Measurements from ENCODE around the gene SPDYE6.
"Not testable (repeated sequence)": the region's sequence is repeated elsewhere in the genome, so short reads cannot be mapped to it uniquely, and the experiment has no call there.

The SPDYE6 gene

DNA sequence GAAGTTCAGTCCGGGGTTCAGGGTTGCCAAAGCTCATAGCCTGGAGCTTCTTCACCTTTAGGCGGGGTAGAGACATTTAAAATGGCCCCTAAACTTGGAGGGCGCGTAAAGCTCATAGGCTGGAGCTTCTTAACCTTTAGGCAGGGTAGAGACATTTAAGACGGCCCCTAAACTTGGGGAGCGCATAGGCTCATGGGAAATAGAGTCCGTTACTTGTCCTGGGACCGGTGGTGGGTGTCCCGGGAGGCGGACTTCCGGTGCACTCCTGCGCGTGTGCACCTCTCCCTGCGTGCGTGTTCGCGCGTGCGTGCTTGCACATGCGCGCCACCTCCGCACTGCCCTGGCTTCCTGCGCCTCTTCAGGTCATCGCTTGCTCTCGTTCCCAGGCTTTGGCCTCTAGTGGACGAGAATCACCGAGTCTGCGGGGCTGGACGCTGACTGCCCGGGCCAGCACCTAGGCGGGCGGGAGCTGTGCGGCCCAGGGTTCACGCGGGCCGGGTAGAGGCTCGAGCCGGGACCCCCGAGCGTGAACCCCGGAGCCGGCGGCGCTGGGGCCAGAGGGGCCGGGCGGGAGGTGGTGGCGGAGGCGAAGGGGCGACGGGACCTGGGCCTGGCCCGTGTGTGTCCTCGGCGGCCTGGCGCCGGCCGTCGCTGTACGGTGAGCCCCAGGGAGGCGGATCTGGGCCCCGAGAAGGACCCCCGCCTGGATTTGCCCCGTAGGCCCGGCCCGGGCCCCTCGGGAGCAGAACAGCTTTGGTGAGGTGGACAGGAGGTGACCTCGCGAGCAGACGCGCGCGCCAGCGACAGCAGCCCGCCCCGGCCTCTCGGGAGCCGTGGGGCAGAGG is 7.5 kb upstream of the SPDYE6 start:
- FAIRE-seq: peak; percentile 13

GRCh38 chr7:102346983-102347382 is 9.3 kb downstream of the SPDYE6 start:
- not testable (repeated sequence) for FAIRE-seq

DNA sequence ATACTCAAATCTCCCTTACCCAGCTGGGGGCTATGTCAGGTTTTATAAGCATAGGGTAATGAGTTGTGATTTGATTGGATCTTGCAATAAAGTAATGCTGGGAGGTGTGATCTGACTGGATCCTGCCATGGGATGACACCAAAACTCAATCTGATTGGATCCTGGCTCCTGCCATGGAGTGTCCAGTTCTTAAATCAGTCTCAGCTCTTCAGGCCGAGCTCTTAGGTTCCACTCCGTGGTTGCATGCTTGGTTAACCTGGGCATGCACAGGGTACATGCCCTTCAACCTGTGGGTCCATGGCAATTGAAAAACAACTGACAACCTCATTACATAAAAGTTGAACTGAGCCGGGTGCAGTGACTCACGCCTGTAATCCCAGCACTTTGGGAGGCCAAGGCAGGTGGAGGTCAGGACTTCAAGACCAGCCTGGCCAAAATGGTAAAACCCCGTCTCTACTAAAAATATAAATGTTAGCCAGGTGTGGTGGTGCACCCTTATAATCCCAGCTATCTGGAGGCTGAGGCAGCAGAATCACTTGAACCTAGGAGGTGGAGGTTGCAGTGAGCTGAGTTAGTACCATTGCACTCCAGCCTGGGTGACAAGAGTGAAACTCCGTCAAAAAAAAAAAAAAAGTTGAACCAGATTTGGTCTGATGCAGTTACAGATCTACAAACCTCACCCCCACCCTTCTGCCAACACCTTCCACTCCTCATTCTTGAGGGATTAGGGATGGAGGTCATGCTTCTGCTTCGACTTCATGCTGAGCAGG is 15.5 kb downstream of the SPDYE6 start:
- FAIRE-seq: not testable (repeated sequence)

DNA sequence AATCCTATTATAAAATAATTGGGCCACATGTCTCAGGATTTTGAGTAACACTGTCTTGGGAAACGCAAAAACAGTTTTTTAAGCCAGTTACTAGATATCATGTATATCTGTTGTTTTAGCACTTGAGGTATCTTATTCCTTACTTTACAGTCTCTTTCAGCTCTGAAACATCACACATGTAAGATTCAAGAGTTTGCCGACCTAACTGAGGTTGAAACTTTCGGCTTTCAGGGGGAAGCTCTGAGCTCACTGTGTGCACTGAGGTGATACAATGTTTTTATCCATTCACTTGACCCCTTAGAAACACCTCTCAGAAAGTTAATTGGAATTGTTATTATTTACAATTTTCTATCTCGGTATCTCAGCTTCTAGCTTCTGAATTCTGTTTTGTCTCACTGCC is 18.8 kb downstream of the SPDYE6 start:
- not testable (repeated sequence) for FAIRE-seq

DNA sequence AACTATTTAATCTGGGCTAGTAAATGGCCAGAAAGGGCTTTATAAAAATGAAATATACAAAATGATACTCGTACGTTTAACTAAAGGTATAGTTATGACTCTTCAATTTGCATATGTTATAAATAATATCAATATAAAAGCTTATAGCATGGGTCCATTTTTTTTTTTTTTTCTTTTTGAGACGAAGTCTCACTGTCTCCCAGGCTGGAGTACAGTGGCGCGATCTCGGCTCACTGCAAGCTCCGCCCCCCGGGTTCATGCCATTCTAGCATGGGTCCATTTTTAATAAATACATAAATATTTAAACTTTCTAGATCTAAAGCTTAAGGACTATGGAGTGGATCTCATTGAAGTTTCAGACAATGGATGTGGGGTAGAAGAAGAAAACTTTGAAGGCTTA is 19.2 kb downstream of the SPDYE6 start:
- not testable (repeated sequence) for FAIRE-seq

GRCh38 chr7:102335574-102335973 is 20.7 kb downstream of the SPDYE6 start:
- FAIRE-seq: not testable (repeated sequence)

DNA sequence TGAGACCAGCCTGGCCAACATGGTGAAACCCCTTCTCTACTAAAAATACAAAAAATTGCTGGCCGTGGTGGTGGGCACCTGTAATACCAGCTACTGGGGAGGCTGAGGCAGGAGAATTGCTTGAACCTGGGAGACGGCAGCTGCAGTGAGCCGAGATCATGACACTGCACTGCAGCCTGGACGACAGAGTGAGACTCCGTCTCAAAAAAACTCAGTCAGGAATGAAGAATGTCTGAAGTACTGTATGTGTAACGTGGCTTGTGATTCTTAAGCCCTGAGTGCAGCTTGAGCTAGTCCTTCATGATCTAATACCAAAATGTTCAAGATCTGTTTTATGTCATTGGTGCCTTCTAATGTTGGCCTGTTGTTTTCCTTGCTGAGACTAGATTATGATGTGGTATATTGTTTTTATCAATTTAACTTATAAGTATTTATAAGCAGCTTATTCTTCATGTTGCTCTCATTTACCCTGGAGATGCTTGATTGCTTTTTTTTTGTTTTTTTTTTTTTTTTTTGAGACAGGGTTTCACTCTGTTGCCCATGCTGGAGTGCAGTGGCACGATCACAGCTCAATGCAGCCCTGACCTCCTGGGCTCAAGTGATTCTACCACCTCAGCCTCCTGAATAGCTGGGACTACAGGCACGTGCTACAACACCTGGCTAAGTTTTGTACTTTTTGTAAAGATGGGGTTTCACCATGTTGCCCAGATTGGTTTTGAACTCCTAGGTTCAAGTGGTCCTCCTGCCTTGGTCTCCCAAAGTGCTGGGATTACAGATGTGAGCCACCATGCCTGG is 25.4 kb downstream of the SPDYE6 start:
- FAIRE-seq: not testable (repeated sequence)

DNA sequence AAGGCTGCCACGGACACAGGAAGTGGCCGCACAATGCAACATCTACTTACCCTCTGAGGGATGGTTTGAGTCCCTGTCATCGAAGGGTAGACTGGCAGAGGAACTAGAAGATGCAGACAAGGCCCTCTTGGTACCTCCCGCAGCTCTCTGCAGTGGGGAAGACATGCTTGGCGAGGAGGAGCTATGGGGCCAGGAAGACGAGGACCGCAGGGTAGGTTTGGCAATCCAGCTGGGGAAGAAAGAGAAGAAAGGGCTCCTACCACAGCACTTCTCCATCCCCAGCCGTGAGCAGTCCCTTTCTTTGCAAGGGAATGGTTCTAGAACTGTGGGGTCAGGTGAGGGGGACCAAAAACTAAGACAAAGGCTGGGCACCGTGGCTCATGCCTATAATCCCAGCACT is 26.9 kb downstream of the SPDYE6 start:
- not testable (repeated sequence) for FAIRE-seq

GRCh38 chr7:102328863-102329262 is 27.4 kb downstream of the SPDYE6 start:
- FAIRE-seq: not testable (repeated sequence)

DNA sequence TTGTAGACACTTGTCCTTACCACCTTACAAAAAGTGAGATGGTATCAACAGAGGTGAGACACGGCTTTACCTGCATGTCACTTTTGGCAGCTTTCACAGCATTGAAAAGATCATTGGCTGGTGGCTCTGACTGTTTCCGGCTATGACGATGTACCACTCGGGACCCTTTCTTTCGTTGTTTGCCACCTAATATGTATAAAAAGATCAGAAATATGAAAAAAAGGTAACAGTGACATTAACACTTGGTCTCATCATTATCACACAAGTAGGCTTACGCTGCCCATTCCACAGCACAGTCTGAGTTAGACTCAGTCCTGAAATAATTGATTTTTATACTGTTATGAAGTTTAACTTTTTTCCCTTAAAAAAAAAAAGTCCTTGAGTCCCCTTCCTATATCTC is 29.1 kb downstream of the SPDYE6 start:
- not testable (repeated sequence) for FAIRE-seq

DNA sequence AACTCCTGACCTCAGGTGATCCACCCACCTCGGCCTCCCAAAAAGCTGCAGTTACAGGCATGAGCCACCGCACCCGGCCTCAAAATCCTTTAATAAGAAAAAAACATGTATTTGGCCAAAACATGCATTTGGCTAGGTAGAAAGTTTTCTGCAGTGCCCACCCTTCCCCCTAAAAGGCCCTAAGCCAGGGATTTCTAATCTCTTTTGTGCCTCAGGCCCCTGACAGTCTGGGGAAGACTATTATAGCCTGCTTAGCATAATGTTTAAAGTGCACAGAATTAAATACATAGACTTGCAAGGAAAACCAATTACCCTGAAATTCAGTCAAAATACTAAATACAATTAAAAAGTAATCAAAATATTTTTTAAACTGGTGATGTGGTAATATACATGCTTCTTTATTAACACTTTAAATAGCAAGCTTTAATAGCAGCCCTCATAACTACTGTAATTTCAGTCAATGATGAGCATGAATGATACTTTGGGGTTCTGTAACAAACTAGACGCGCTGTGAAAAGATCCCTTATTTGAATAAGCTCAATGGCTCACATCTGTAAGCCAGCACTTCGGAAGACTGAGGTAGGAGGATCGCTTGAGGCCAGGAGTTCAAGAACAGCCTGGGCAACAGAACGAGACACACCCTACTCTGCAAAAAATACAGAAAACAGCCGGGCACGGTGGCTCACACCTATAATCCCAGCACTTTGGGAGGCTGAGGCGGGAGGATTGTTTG is 29.9 kb downstream of the SPDYE6 start:
- no peak for FAIRE-seq

DNA sequence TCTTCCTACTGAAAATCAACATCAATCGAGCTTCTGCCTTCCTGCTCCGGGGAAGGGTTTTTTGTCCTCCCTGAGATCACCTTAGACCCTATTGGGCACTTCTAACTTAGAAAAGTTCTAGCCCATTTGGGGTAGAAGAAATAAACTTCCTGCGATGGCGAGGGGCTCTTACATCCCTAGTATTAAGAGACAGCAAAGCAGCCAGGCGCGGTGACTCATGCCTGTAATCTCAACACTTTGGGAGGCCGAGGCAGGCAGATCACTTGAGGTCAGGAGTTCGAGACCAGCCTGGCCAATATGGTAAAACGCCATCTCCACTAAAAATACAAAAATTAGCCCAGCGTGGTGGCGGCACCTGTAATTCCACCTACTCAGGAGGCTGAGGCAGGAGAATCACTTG is 31.1 kb downstream of the SPDYE6 start:
- not testable (repeated sequence) for FAIRE-seq

DNA sequence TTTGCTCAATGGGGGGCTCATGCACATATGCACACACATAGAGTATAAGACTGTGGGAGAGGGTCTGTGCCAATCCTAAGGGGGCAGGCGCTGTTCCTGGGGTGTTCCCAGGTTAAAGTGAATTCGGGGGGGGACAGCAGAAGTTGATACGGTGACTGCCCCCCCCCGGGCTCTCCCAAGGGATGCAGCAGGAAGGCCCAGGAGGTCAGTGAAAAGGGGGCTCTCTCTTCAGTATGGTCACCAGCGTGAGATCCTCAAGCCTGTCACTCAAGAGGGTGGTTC is 32.4 kb downstream of the SPDYE6 start:
- no peak for FAIRE-seq

GRCh38 chr7:102322202-102322715 is 34.0 kb downstream of the SPDYE6 start:
- no peak for FAIRE-seq

DNA sequence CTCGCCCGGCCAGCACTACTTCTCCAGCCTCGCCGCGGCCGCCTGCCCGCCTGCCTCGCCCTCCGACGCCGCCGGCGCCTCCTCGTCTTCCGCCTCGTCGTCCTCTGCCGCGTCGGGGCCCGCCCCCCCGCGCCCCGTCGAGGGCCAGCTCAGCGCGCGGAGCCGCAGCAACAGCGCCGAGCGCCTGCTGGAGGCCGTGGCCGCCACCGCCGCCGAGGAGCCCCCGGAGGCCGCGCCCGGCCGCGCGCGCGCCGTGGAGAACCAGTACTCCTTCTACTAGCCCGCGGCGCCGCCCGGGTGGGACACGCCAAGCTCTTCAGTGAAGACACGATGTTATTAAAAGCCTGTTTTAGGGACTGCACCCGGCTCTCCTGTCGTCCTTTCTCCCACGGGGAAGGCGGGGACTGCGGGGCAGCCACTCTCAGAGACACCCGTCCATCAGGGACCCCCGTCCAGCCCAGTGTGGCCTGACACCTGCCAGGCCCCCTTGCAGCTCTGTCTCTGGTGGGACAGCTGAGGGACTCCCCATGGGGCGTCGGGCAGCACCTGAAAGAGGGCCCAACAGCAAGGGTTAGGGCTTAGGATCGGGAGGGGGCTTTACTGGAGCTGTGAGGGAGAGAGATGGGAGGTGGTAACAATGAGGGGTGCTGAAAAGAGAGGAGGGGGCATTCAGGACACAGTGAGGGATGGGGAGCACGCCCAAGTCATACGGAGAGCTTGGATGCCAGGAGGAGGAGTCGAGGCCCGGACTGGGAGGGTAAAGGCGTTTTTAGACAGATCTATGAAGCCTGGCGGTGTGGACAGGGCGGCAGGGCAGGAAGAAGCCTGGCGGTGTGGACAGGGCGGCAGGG is 34.7 kb downstream of the SPDYE6 start:
- no peak for FAIRE-seq

DNA sequence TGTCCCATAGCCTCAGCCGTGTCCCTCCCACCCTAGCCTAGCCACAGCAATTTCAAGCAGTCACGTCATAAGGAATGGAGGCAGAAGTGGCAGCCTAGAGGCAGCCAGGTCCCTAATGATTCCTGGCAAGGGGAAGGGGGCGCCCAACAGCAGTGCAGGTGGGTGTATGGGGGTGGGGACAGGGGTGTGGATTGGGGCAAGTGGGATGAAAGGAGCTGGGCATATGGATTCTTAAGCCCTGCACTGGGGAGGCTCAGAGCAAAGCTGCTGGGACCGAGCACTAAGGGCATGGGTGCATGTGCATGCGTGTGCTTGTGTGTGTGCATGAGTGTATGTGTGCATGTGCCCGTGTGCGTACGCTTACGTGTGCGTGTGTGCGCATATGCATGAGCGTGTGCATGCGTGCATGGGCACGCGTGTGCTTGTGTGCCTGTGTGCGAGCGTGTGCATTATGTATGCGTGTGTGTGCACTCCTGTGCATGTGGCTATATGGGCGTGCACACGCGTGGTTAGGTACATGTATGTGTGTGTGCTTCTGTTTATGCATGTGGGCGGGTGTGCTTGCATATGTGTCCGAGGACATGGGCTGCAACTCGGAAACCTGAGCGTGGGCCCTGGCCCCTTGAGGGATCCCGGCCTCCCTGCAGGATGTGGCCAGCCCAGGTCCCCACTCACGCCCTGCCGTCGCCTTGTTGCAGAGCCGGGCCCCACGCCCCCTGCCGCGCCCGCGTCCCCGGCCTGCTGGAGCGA is 35.5 kb downstream of the SPDYE6 start:
- FAIRE-seq: no peak

DNA sequence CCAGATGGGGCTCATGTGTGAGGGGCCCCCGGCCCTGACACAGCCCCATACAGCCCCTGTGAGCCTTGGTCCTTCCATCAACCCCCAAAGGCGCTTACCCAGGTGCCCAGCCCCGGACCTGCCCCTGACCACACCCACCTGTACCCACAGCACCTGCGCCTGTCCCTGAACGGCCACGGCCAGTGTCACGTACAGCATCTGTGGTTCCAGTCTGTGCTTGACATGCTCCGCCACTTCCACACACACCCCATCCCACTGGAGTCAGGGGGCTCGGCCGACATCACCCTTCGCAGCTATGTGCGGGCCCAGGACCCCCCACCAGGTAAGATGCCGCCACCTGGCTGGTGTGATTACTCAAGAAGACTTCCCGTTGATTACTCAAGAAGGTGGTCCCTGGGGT is 36.1 kb downstream of the SPDYE6 start:
- no peak for FAIRE-seq

DNA sequence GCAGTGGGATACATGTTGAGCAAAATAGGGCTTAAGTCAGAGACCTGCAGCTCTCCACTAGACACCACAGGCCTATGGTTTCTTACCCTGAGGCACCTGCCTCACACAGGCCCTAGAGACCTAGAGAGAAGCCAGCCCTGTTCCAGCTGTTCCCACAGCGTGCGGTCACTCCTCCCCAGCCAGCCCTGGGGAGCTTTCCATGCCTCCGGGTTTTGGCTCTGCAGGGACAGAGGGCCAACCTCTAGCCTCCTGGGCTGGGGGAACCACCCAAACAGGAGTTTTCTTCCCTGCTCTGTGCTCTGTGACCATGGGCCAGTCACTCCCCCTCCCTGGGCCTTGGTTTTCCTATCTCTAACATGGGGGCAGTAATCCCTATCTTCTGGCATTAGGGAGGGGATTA is 36.6 kb downstream of the SPDYE6 start:
- no peak for FAIRE-seq

GRCh38 chr7:102318482-102318971 is 37.7 kb downstream of the SPDYE6 start:
- no peak for FAIRE-seq

DNA sequence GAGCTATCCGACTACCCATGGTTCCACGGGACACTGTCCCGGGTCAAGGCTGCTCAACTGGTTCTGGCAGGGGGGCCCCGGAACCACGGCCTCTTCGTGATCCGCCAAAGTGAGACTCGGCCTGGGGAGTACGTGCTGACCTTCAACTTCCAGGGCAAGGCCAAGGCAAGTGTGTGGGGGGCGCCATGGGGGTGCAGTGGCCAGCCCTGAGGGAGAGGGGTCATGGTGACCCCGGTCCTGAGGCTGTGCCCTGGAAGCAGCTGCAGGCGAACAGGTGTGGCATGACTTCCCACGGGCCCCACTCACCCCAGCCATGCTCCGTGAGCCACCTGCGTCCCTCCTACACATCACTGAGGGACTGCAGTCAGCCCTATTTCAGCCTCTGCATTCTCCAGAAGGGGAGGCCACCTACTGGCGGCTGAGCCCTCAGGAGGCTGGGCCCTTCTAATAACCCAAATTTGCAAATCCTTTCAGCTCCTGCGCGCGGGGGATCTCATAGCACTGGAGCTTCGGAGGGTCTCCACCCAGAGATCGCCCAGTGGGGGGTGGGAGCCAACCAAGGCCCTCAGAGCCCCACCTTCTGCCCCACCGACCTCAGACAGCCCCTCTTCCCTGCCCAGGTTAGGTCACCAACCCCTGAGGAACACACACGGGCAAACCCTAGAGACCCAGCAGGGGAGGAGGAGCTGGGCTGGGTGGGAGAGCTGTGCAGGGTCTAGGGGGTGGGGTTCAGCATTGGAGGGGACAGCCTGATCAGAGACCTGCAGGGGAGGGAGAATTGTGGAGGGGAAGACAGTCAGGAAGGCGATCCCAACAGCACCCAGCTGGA is 38.8 kb downstream of the SPDYE6 start:
- no peak for FAIRE-seq
